HUES6 (cell line): ENCODE data around the gene CCDC66.
"Not testable (repeated sequence)": the region's sequence is repeated elsewhere in the genome, so short reads cannot be mapped to it uniquely, and the experiment has no call there.

Source experiments
- H3K27ac ChIP-seq: 2 replicates; pipeline ENCODE4 v1.7.0; 2013; ENCODE audit warnings: low read depth, mild to moderate bottlenecking, low read length, inconsistent platforms
- H3K27me3 ChIP-seq: 2 replicates; pipeline ENCODE4 v1.6.1; 2013; ENCODE audit warnings: low read length; ENCODE audit not compliant: control insufficient read depth, insufficient read depth
- H3K36me3 ChIP-seq: 2 replicates; pipeline ENCODE4 v1.6.1; 2013; ENCODE audit warnings: low read length; ENCODE audit not compliant: control insufficient read depth, insufficient read depth
- H3K4me1 ChIP-seq: 2 replicates; pipeline ENCODE4 v1.6.1; 2013; ENCODE audit warnings: low read length; ENCODE audit not compliant: control insufficient read depth, insufficient read depth
- H3K4me3 ChIP-seq: 2 replicates; pipeline ENCODE4 v1.5.1; 2013; ENCODE audit warnings: low read depth, low read length
- H3K9ac ChIP-seq: one replicate; pipeline ENCODE4 v1.6.1; 2013; ENCODE audit warnings: mild to moderate bottlenecking, low read length
- H3K9me3 ChIP-seq: 2 replicates; pipeline ENCODE4 v1.6.1; 2013; ENCODE audit warnings: low read depth, low read length; ENCODE audit not compliant: control insufficient read depth, insufficient read depth

The CCDC66 gene

DNA sequence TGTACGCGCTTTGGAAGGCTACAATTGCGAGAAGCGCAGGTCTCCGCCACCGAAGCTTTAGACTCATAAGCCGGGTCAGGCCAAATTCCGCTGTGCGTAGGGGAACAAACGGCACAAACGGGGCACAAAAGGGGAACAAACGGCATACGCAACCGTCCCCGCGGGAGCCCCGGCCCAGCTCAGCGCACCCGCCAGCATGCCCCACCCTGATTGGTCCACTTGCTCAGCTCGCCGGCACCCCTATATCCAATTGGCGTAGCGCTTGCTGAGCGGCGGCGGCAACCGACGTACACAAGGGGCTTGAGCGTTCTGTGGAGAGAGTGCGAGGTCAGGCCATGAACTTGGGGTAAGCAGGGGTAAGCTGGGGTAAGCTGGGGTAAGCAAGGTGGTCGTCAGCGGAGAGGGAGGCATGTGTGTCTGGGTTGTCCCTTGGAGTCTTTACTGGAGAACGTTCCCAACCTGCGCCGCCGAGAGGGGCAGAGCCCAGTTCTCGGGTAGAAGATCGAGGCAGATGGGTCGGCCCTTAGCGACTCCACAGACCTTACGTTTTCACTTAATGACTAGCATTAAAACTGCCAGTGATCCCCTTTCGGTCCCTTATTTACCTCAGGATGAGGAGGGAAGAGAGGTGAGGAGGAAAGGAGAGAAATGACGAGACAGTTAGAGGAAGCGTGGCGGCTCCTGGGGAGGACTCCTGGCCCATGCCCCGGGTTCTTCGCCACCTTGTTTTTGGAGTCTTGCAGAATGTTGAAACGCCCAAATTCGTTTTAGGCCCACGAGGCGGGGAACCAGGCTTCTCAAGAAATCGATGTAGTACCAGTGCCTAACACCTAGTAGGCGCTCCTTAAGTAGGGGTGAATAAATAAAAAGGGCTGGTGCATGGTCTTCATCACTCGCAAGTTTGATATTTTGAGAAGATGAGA lies at the start of gene CCDC66:
Gene CCDC66, plus strand, starts transcription at position 268 of the 923 bp plus-strand sequence. Its CDS starts 68 bp downstream, at position 336.
- Histone ChIP-seq H3K27ac (peak within 1 kb of the TSS; percentile 58), H3K9me3 (no peaks in the 10 kb centered on the region), H3K4me1 (no peaks in the 10 kb centered on the region), H3K4me3 (peak within 1 kb of the TSS; percentile 79), H3K36me3 (peaks cover 27% of the 10 kb centered on the region), H3K27me3 (no peaks in the 10 kb centered on the region), H3K9ac (peak within 1 kb of the TSS; percentile 83)

GRCh38 chr3:56519641-56520040 lies 37.3 kb upstream of the CCDC66 start:
- Histone ChIP-seq H3K4me3 (no peak overlapping the region), H3K36me3 (no peaks in the 10 kb centered on the region), H3K9ac (no peak overlapping the region), H3K4me1 (no peaks in the 10 kb centered on the region), H3K27ac (no peak overlapping the region), H3K27me3 (no peaks in the 10 kb centered on the region; the same call in 1 of the 2 replicates), H3K9me3 (no peaks in the 10 kb centered on the region)

- H3K27me3 ChIP-seq, result no peaks in the 10 kb centered on the region
- no peak overlapping the region for H3K27ac ChIP-seq
- no peaks in the 10 kb centered on the region for H3K9me3 ChIP-seq
- H3K4me3 ChIP-seq, result no peak overlapping the region
- peaks cover 12% of the 10 kb centered on the region for H3K4me1 ChIP-seq
- no peaks in the 10 kb centered on the region for H3K36me3 ChIP-seq
- H3K9ac ChIP-seq, result no peak overlapping the region
Observed at GRCh38 chr3:56522374-56522773, 34.6 kb upstream of the CCDC66 start.

- Histone ChIP-seq H3K27me3 (no peaks in the 10 kb centered on the region), H3K36me3 (no peaks in the 10 kb centered on the region), H3K4me3 (no peak overlapping the region), H3K27ac (no peak overlapping the region), H3K4me1 (peaks cover 12% of the 10 kb centered on the region), H3K9me3 (no peaks in the 10 kb centered on the region), H3K9ac (no peak overlapping the region)
Observed at GRCh38 chr3:56525291-56525690, 31.7 kb upstream of the CCDC66 start.

GRCh38 chr3:56536735-56537134 lies 20.2 kb upstream of the CCDC66 start:
- H3K27me3 ChIP-seq, result peaks cover 5% of the 10 kb centered on the region; the same call in 1 of the 2 replicates
- H3K27ac ChIP-seq, result no peak overlapping the region

DNA sequence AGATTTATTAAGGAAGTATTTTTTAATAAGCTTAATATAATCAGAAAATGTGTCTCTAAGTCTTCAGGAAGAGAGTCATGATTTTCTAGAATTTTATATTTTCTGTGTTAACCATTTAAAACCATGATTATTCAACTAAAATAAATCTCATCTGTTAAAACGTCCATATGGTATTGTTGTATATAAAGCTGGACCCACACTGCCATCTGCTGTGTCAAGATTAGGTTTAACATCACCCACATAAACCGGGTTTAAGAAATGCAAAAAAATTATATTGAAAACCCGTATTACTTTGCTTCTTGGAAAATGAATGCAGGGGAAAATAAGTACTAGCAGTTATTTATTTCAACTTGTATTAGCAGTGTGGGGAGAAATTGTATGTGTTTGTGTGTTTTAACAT lies 9.5 kb upstream of the CCDC66 start:
- Histone ChIP-seq H3K27me3 (no peaks in the 10 kb centered on the region), H3K9me3 (no peaks in the 10 kb centered on the region)

More at GRCh38 chr3:56536735-56537134, 20.2 kb upstream of the CCDC66 start:
- H3K9me3 ChIP-seq, result no peaks in the 10 kb centered on the region
- H3K36me3 ChIP-seq, result no peaks in the 10 kb centered on the region
- H3K9ac ChIP-seq, result no peak overlapping the region
- no peak overlapping the region for H3K4me3 ChIP-seq
- no peaks in the 10 kb centered on the region; the same call in 1 of the 2 replicates for H3K4me1 ChIP-seq

DNA sequence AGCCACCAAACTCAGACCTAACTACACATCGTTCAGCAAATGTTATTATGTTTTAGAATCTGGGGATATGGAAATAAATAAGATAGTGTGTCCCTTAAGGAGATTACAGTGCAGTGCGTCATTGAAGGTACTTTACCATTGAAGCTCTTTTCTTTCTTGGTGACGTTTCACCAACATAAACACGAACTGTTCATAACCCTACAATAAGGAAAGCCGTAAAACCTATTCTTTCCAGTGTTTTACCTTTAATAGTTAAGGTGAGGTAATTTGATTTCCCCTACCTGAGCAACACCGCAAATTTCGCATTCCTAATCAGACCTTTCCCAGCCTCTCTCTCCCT lies 826 bp downstream of the CCDC66 start:
- Histone ChIP-seq H3K27me3 (no peaks in the 10 kb centered on the region), H3K36me3 (peaks cover 29% of the 10 kb centered on the region), H3K9ac (peak overlapping the region; percentile 83), H3K9me3 (no peaks in the 10 kb centered on the region), H3K27ac (no peak overlapping the region), H3K4me1 (no peaks in the 10 kb centered on the region), H3K4me3 (peak overlapping the region; percentile 79)

More for the DNA sequence above, 9.5 kb upstream of the CCDC66 start:
- no peak overlapping the region for H3K9ac ChIP-seq
- no peak overlapping the region for H3K4me3 ChIP-seq
- no peak overlapping the region for H3K27ac ChIP-seq
- no peaks in the 10 kb centered on the region for H3K4me1 ChIP-seq
- no peaks in the 10 kb centered on the region for H3K36me3 ChIP-seq

DNA sequence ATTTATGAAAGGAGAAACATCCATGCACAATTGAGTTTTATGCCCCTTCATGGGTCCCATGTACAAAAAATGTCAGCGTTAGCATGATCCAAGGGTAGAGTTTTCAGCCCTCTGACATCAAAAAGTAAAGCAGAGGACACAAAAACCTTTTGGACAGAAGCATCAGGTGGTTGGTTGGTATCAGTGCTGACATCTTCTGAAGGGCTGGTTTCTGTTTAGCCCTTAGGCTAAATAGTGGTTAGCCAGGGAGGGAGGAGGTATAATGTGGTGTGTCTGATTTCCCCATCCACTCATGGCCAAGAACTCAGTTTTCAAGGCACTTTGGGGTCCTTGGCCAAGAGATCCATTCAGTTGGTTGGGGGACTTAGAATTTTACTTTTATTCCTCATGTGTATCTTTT lies 16.5 kb downstream of the CCDC66 start:
- Histone ChIP-seq H3K27ac (no peak overlapping the region), H3K36me3 (peaks cover 53% of the 10 kb centered on the region), H3K9ac (no peak overlapping the region), H3K27me3 (no peaks in the 10 kb centered on the region), H3K4me3 (no peak overlapping the region), H3K9me3 (no peaks in the 10 kb centered on the region), H3K4me1 (no peaks in the 10 kb centered on the region)

- H3K4me1 ChIP-seq, H3K27me3 ChIP-seq, H3K9ac ChIP-seq, H3K27ac ChIP-seq, H3K4me3 ChIP-seq: not testable (repeated sequence)
- Histone ChIP-seq H3K36me3 (peaks cover 18% of the 10 kb centered on the region), H3K9me3 (peaks cover 17% of the 10 kb centered on the region)
Observed at GRCh38 chr3:56581941-56582340, 25.0 kb downstream of the CCDC66 start.

GRCh38 chr3:56584275-56584674 lies 27.3 kb downstream of the CCDC66 start:
- not testable (repeated sequence) for H3K4me1 ChIP-seq, H3K4me3 ChIP-seq, H3K9ac ChIP-seq, H3K27me3 ChIP-seq, H3K27ac ChIP-seq
- peaks cover 17% of the 10 kb centered on the region for H3K9me3 ChIP-seq
- peaks cover 18% of the 10 kb centered on the region for H3K36me3 ChIP-seq

DNA sequence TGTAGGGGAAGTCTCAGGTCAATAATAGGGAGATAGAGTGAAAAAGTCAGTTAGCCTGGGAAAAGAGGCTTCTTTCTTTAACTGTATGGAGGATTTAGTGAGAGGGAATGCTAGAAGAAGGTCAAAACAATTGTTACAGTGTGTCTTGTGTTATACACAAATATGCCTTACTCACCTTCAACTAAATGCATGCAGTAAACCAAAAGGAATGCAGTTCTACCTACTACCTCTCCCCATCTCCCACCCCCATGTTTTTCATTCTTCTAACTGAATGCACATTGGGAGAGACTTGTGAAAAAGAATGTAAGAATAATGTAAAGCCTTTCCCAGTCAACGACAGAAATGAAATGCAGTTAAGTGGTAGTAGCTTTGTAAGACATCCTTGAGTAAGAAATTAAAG lies 33.8 kb downstream of the CCDC66 start:
- Histone ChIP-seq H3K9me3 (peaks cover 3% of the 10 kb centered on the region; the same call in 1 of the 2 replicates), H3K36me3 (peaks cover 18% of the 10 kb centered on the region), H3K4me3 (no peak overlapping the region), H3K4me1 (0 out of 2 replicates have a peak, but pooled peaks cover 10% of the 10 kb centered on the region), H3K27ac (no peak overlapping the region), H3K27me3 (no peaks in the 10 kb centered on the region), H3K9ac (no peak overlapping the region)
